IgD-negative memory B cell (primary cell): Measurements from ENCODE around the gene SPG11. TPM values are rescaled to one million over a fixed set of nuclear protein-coding genes. Genes with fewer than 3 reads are reported as not detected.

Source experiments
- H3K27ac Mint-ChIP-seq, 3 donors: one replicate each; pipeline ENCODE4 v1.8.0; 2020 to 2022; ENCODE audit warnings: mild to moderate bottlenecking in 3 of 3, mixed read lengths in 3 of 3, moderate library complexity in 1 of 3
- H3K27me3 Mint-ChIP-seq: one replicate; pipeline ENCODE4 v1.8.0; 2021; ENCODE audit warnings: mixed read lengths
- H3K36me3 Mint-ChIP-seq: one replicate; pipeline ENCODE4 v1.8.0; 2020; ENCODE audit warnings: mild to moderate bottlenecking, mixed read lengths
- H3K4me1 Mint-ChIP-seq, 3 donors: one replicate each; pipeline ENCODE4 v1.8.0; 2020 to 2022; ENCODE audit warnings: mixed read lengths in 3 of 3, mild to moderate bottlenecking in 1 of 3
- H3K4me3 Mint-ChIP-seq, 4 donors: one replicate each; pipeline ENCODE4 v1.8.0; 2020 to 2022; ENCODE audit warnings: mild to moderate bottlenecking in 4 of 4, mixed read lengths in 4 of 4, moderate library complexity in 3 of 4
- H3K9me3 Mint-ChIP-seq, 3 donors: one replicate each; pipeline ENCODE4 v1.8.0; 2020 to 2021; ENCODE audit warnings: mixed read lengths in 3 of 3, mild to moderate bottlenecking in 1 of 3
- polyA plus RNA-seq: library from polyadenylated mRNA; unstranded; fragments of 300-500 nt; fragmentation: Illumina TruSeq; gene quantifications from one replicate; pipeline ENCODE4 v1.2.3, GENCODE V29; 2021

SPG11 gene
- polyA plus RNA-seq, 1 donor from 2014 or later: 41.7 TPM

- no peaks in the 10 kb centered on the region for H3K9me3 Mint-ChIP-seq
- peaks cover 0 to under 1% (median 0%) of the 10 kb centered on the region in 3 donors for H3K4me1 Mint-ChIP-seq
- peaks cover 9% of the 10 kb centered on the region for H3K36me3 Mint-ChIP-seq
- no peak overlapping the region for H3K27ac Mint-ChIP-seq
- H3K27me3 Mint-ChIP-seq: no peaks in the 10 kb centered on the region
- no peak overlapping the region for H3K4me3 Mint-ChIP-seq
Observed at GRCh38 chr15:44620081-44620480, 43.4 kb downstream of the SPG11 start.

- Mint-ChIP-seq H3K4me1 (peaks cover 0 to 2% (median 0%) of the 10 kb centered on the region in 3 donors), H3K4me3 (no peak overlapping the region), H3K27me3 (no peaks in the 10 kb centered on the region), H3K36me3 (peaks cover 10% of the 10 kb centered on the region), H3K9me3 (no peaks in the 10 kb centered on the region), H3K27ac (peak overlapping the region in 2 of 3 donors; percentile 28 to 39)
Observed at GRCh38 chr15:44616974-44617373, 46.5 kb downstream of the SPG11 start.

- Mint-ChIP-seq H3K4me1 (no peaks in the 10 kb centered on the region), H3K36me3 (peaks cover 7% of the 10 kb centered on the region), H3K9me3 (no peaks in the 10 kb centered on the region), H3K27me3 (no peaks in the 10 kb centered on the region), H3K27ac (peak overlapping the region in 1 of 3 donors; percentile 17), H3K4me3 (no peak overlapping the region)
Observed at GRCh38 chr15:44606740-44607139, 56.7 kb downstream of the SPG11 start.

- Mint-ChIP-seq H3K9me3 (no peaks in the 10 kb centered on the region), H3K4me3 (no peak overlapping the region), H3K27ac (no peak overlapping the region), H3K4me1 (no peaks in the 10 kb centered on the region), H3K27me3 (no peaks in the 10 kb centered on the region), H3K36me3 (peaks cover 5% of the 10 kb centered on the region)
Observed at GRCh38 chr15:44603126-44603525, 60.3 kb downstream of the SPG11 start.

GRCh38 chr15:44598892-44599291, 64.6 kb downstream of the SPG11 start:
- Mint-ChIP-seq H3K9me3 (no peaks in the 10 kb centered on the region), H3K36me3 (no peaks in the 10 kb centered on the region), H3K4me1 (peaks cover 5% of the 10 kb centered on the region in 3 donors), H3K4me3 (no peak overlapping the region), H3K27ac (peak overlapping the region in 1 of 3 donors; percentile 28), H3K27me3 (no peaks in the 10 kb centered on the region)

GRCh38 chr15:44598066-44598465, 65.4 kb downstream of the SPG11 start:
- Mint-ChIP-seq H3K4me1 (peaks cover 8 to 10% (median 10%) of the 10 kb centered on the region in 3 donors), H3K36me3 (peaks cover 2% of the 10 kb centered on the region), H3K27me3 (no peaks in the 10 kb centered on the region), H3K27ac (no peak overlapping the region), H3K4me3 (no peak overlapping the region), H3K9me3 (no peaks in the 10 kb centered on the region)

GRCh38 chr15:44596511-44597010, 66.9 kb downstream of the SPG11 start:
- peak overlapping the region; percentile 53 to 94 (median 72) for H3K27ac Mint-ChIP-seq
- no peaks in the 10 kb centered on the region for H3K27me3 Mint-ChIP-seq
- peaks cover 8 to 10% (median 10%) of the 10 kb centered on the region in 3 donors for H3K4me1 Mint-ChIP-seq
- H3K9me3 Mint-ChIP-seq: no peaks in the 10 kb centered on the region
- no peak overlapping the region for H3K4me3 Mint-ChIP-seq
- peaks cover 2% of the 10 kb centered on the region for H3K36me3 Mint-ChIP-seq

GRCh38 chr15:44595656-44596510, 67.6 kb downstream of the SPG11 start:
- H3K4me3 Mint-ChIP-seq: peak overlapping the region in 1 of 4 donors; percentile 52
- H3K27ac Mint-ChIP-seq: peak overlapping the region; percentile 59 to 94 (median 72)
- H3K36me3 Mint-ChIP-seq: peaks cover 2% of the 10 kb centered on the region
- H3K27me3 Mint-ChIP-seq: no peaks in the 10 kb centered on the region
- H3K9me3 Mint-ChIP-seq: no peaks in the 10 kb centered on the region
- H3K4me1 Mint-ChIP-seq: peaks cover 8 to 10% (median 10%) of the 10 kb centered on the region in 3 donors

GRCh38 chr15:44595246-44595645, 68.2 kb downstream of the SPG11 start:
- no peak overlapping the region for H3K4me3 Mint-ChIP-seq
- peaks cover 2% of the 10 kb centered on the region for H3K36me3 Mint-ChIP-seq
- H3K27ac Mint-ChIP-seq: peak overlapping the region; percentile 59 to 78 (median 72)
- no peaks in the 10 kb centered on the region for H3K9me3 Mint-ChIP-seq
- no peaks in the 10 kb centered on the region for H3K27me3 Mint-ChIP-seq
- peaks cover 8 to 10% (median 10%) of the 10 kb centered on the region in 3 donors for H3K4me1 Mint-ChIP-seq

- H3K9me3 Mint-ChIP-seq: no peaks in the 10 kb centered on the region
- peaks cover 2% of the 10 kb centered on the region for H3K36me3 Mint-ChIP-seq
- H3K4me1 Mint-ChIP-seq: peaks cover 8 to 10% (median 10%) of the 10 kb centered on the region in 3 donors
- H3K27ac Mint-ChIP-seq: peak overlapping the region; percentile 37 to 91 (median 60)
- H3K27me3 Mint-ChIP-seq: no peaks in the 10 kb centered on the region
- no peak overlapping the region for H3K4me3 Mint-ChIP-seq
Observed at GRCh38 chr15:44593042-44593736, 70.3 kb downstream of the SPG11 start.

- Mint-ChIP-seq H3K9me3 (no peaks in the 10 kb centered on the region), H3K36me3 (peaks cover 2% of the 10 kb centered on the region), H3K27me3 (no peaks in the 10 kb centered on the region), H3K4me1 (peaks cover 8 to 10% (median 8%) of the 10 kb centered on the region in 3 donors), H3K4me3 (no peak overlapping the region), H3K27ac (no peak overlapping the region)
Observed at GRCh38 chr15:44591326-44591725, 72.1 kb downstream of the SPG11 start.

- H3K36me3 Mint-ChIP-seq: peaks cover 2% of the 10 kb centered on the region
- H3K4me3 Mint-ChIP-seq: no peak overlapping the region
- H3K27me3 Mint-ChIP-seq: no peaks in the 10 kb centered on the region
- H3K27ac Mint-ChIP-seq: no peak overlapping the region
- H3K4me1 Mint-ChIP-seq: peaks cover 3 to 10% (median 5%) of the 10 kb centered on the region in 3 donors
- H3K9me3 Mint-ChIP-seq: no peaks in the 10 kb centered on the region
Observed at GRCh38 chr15:44588541-44588940, 74.9 kb downstream of the SPG11 start.

GRCh38 chr15:44585633-44586032, 77.8 kb downstream of the SPG11 start:
- Mint-ChIP-seq H3K27me3 (no peaks in the 10 kb centered on the region), H3K4me3 (no peak overlapping the region), H3K27ac (peak overlapping the region in 1 of 3 donors; percentile 3), H3K4me1 (peaks cover 2 to 9% (median 2%) of the 10 kb centered on the region in 3 donors), H3K36me3 (no peaks in the 10 kb centered on the region), H3K9me3 (no peaks in the 10 kb centered on the region)

GRCh38 chr15:44584162-44584749, 79.2 kb downstream of the SPG11 start:
- no peaks in the 10 kb centered on the region for H3K9me3 Mint-ChIP-seq
- peaks cover 2 to 9% (median 2%) of the 10 kb centered on the region in 3 donors for H3K4me1 Mint-ChIP-seq
- H3K27me3 Mint-ChIP-seq: no peaks in the 10 kb centered on the region
- H3K36me3 Mint-ChIP-seq: no peaks in the 10 kb centered on the region
- peak overlapping the region in 2 of 3 donors; percentile 31 to 33 for H3K27ac Mint-ChIP-seq
- peak overlapping the region in 1 of 4 donors; percentile 69 for H3K4me3 Mint-ChIP-seq

- Mint-ChIP-seq H3K4me1 (peaks cover 9 to 18% (median 9%) of the 10 kb centered on the region in 3 donors), H3K27me3 (no peaks in the 10 kb centered on the region), H3K4me3 (no peak overlapping the region), H3K36me3 (peaks cover under 1% of the 10 kb centered on the region), H3K9me3 (no peaks in the 10 kb centered on the region), H3K27ac (no peak overlapping the region)
Observed at GRCh38 chr15:44580105-44580504, 83.4 kb downstream of the SPG11 start.
